ENCODE data around the gene RSPH1.

RSPH1 gene

DNA sequence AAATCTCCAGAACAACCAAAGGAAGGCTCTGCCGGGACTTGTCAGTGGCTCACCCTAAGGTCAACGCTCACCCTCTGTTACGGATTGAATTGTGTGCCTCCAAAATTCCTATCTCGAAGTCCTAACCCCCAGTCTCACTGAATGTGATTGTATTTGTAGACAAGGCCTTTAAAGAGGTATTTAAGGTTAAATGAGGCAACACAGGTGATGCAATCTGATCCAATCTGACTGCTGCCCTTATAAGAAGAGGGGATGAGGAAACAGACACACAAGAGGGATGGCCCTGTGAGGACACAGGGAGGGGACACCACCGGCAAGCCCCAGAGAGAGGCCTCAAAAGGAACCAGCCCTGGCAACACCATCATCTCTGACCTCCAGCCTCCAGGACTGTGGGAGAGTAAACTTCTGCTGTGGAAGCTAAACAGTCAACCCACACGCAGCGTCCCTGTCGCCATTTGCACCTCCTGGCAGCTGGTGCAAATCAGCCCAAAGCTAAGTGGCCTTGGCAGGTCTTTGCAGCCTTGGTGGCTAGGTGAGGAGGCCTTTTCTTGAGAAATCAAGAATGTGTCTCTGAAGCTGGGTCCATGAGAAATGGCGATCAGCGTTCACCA lies 68.1 kb downstream of the RSPH1 start:
- TF ChIP-seq, protein P1, sequence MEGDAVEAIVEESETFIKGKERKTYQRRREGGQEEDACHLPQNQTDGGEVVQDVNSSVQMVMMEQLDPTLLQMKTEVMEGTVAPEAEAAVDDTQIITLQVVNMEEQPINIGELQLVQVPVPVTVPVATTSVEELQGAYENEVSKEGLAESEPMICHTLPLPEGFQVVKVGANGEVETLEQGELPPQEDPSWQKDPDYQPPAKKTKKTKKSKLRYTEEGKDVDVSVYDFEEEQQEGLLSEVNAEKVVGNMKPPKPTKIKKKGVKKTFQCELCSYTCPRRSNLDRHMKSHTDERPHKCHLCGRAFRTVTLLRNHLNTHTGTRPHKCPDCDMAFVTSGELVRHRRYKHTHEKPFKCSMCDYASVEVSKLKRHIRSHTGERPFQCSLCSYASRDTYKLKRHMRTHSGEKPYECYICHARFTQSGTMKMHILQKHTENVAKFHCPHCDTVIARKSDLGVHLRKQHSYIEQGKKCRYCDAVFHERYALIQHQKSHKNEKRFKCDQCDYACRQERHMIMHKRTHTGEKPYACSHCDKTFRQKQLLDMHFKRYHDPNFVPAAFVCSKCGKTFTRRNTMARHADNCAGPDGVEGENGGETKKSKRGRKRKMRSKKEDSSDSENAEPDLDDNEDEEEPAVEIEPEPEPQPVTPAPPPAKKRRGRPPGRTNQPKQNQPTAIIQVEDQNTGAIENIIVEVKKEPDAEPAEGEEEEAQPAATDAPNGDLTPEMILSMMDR (IDR thresholded peaks at IDR 0.05; ENCODE audit: low read depth, low read length, missing control alignments): no peak
- in situ Hi-C loops (cut with HindIII; ENCODE audit: low sequenced_read_pairs): no loop called here
- no peak for DNase-seq (ENCODE audit: low read depth)
- no peak overlapping the region for H3K4me3 ChIP-seq (ENCODE audit: low read depth, low read length)

DNA sequence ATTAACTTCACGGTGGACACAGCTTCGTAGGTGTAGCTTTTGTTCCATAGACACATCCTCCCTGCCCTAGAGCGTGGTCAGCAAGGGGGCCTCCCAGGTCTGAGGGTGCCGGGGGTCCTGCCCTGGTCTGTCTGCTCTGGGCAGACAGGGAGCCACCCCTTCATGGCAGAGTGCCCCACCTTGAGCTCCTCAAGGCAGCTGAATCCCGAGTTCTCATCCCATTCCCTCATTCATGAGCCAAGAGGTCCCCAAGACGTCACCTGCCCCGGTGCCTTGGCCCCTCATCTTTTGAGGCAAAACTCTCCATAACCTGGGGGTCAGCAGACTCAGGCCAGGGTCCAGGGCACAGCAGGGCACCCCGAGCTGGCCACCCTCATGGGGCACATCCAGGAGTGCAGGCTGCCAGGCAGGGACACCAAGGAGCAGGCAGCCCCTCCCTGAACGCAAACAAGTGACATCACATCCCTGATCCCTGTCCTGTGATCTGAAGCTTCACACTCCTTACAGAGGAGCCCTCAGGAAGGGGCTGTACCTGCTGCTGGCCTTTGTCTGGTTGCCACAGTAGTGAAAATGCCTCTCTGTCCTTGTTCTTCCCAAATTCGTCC lies 69.0 kb downstream of the RSPH1 start:
- no peak for DNase-seq (ENCODE audit: low read depth)
- H3K4me3 ChIP-seq (ENCODE audit: low read depth, low read length): no peak overlapping the region
- in situ Hi-C loops (cut with HindIII; ENCODE audit: low sequenced_read_pairs): no loop called here
- TF ChIP-seq, protein P1 (IDR thresholded peaks at IDR 0.05; ENCODE audit: low read depth, low read length, missing control alignments): no peak

DNA sequence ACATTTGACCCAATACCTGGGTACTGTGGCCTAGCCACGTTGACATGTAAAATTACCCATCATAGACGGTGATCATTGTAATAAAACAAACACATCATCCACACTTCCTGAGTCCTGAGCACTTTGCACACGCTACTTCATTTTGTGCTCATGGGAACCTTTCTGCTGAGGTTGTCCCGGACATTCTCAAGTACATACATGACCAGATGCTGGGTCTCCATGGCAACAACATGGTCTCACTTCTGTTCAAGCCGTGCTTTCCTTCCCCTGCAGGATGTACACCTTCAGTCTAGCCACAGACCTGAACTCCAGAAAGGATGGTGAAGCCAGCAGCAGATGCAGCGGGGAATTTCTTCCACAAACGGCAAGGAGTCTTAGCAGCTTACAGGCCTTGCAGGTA lies 69.6 kb downstream of the RSPH1 start:
- in situ Hi-C loops (cut with HindIII; ENCODE audit: low sequenced_read_pairs): no loop called here

DNA sequence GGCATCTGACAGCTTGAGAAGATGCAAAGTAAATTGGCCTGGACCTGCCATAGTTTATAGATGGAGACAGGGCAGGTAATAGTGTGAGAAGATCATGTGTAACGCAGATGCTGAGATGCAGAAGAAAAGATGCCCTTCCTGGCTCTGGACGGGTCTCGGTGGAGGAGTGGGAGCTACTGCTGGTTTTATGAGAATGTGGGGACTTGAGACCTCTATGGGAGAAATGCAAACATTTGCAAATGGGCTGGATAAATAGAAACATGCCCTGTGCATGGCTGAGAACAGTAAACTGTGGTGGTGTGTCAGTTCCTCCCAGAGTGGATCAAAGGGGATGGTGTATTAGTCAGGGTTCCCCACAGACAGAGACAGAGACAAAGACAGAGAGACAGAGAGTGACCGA lies 70.4 kb downstream of the RSPH1 start:
- no peak overlapping the region for H3K4me3 ChIP-seq (ENCODE audit: low read depth, low read length)
- in situ Hi-C loops (cut with HindIII; ENCODE audit: low sequenced_read_pairs): no loop called here
- no peak for DNase-seq (ENCODE audit: low read depth)
- TF ChIP-seq, protein P1 (IDR thresholded peaks at IDR 0.05; ENCODE audit: low read depth, low read length, missing control alignments): no peak

More for the DNA sequence above, 69.6 kb downstream of the RSPH1 start:
- TF ChIP-seq, protein P1 (IDR thresholded peaks at IDR 0.05; ENCODE audit: low read depth, low read length, missing control alignments): no peak
- no peak overlapping the region for H3K4me3 ChIP-seq (ENCODE audit: low read depth, low read length)
- no peak for DNase-seq (ENCODE audit: low read depth)

DNA sequence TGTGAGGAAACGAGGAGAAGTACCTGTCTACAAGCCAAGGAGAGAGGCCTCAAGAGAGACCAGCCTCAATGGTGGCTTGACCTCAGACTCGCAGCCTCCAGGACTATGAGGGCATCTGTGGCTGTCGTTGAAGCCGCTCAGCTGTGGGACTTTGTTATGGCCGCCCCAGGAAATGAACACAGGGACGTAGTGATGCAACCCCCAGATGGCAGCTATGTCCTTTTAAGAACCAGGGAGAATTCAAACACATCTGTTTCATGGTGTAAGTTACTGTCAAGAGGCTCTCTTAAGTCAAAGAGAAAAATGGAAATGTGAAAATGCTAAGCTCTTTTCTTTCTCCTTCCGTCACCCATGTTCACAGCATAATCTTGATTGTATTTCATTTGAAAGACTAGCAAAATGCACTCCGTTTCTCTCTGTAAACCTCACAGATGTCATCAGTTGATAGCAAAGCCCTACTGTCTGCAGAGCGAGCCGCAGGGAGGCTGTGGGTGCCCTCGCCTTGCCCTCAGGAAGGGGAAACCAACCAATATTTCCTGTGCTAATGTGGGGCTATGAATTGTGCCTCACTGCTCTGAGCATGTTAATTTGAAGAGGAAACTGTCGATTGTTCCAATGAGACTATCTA lies 71.0 kb downstream of the RSPH1 start:
- DNase-seq (ENCODE audit: low read depth): no peak
- H3K4me3 ChIP-seq (ENCODE audit: low read depth, low read length): no peak overlapping the region
- TF ChIP-seq, protein P1 (IDR thresholded peaks at IDR 0.05; ENCODE audit: low read depth, low read length, missing control alignments): no peak
- in situ Hi-C loops (cut with HindIII; ENCODE audit: low sequenced_read_pairs): no loop called here

DNA sequence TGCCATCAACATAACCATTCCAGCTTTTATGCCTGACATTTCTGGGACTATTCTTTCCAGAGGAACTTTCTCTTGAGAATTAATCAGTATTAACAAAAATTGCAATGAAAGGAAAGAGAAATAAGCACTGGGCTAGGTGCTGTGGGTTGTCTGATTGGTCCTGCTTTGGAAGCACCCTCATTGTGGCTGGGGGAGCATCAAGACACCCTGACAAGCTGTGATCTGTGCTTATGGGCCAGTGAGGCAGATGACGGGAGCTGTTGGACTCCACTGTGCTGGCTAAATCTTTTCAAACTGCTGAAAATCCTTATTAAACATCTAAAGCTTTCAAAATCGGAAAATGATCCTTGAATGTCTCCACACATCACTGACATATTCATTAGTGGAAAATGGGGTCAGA lies 72.3 kb downstream of the RSPH1 start:
- no peak overlapping the region for H3K4me3 ChIP-seq (ENCODE audit: low read depth, low read length)
- TF ChIP-seq, protein P1 (IDR thresholded peaks at IDR 0.05; ENCODE audit: low read depth, low read length, missing control alignments): no peak
- in situ Hi-C loops (cut with HindIII; ENCODE audit: low sequenced_read_pairs): no loop called here
- no peak for DNase-seq (ENCODE audit: low read depth)

All from astrocyte of the cerebellum (primary cell).